HPDE6-E6E7 (cell line): ENCODE data around the gene LRRK2.
"Not testable (repeated sequence)": the region's sequence is repeated elsewhere in the genome, so short reads cannot be mapped to it uniquely, and the experiment has no call there.

Experiments
- DNase-seq: peaks from one replicate; pipeline ENCODE4 v3.0.0; 2011; ENCODE audit warnings: missing footprints; ENCODE audit errors: extremely low spot score

LRRK2 gene

DNA sequence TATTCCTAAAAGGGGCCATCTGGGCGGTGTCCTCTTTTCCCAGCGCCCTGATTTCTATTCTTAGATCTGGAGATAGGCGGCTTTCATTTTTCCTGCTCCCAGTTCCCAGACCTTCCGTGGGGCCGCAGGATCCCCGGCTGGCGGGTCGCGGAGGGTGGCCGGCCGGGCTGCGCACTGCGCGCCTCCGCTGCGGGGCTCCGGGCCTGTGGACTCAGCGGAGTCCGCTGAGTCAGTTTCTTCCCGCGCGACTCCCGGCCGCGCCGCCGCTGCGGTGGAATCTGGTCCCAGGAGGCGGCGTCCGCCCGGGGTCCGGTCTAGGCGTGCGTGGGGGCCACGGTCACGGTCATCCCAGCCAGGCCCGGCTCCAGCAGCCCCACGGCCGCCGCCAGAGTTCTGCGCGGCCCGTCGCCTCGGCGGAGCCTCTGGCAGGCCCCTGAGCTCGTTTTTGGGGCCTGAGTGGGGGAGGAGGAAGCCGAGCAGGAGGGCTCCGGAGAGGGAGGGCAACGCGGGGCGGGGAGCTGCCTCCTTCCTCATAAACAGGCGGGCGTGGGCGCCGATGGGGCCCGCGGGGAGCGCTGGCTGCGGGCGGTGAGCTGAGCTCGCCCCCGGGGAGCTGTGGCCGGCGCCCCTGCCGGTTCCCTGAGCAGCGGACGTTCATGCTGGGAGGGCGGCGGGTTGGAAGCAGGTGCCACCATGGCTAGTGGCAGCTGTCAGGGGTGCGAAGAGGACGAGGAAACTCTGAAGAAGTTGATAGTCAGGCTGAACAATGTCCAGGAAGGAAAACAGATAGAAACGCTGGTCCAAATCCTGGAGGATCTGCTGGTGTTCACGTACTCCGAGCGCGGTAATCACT lies at the start of gene LRRK2:
Gene LRRK2 (plus strand): TSS at position 559 of the 853 bp plus-strand sequence. CDS start 135 bp downstream, at position 694.
- DNase-seq, result no peak

DNA sequence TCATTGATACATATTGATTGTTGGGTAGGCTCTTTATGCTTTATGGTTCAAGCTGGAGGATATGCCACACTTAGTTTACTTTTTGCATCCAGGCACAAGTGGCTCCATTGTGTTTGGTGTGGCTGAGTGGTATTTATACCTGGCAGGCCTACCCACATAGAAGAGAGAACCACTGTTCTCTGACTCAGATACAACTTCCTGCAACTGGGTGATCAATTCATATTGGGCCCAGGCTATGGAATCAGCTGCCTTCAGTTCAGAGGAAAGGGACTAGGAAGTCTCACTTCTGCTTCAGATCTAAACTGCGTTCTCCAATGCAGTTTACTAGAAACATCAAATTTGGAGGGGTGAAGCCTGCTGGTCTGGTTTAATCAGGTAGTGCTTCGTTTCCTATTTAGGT lies 49.8 kb upstream of the LRRK2 start:
- DNase-seq, result no peak

DNA sequence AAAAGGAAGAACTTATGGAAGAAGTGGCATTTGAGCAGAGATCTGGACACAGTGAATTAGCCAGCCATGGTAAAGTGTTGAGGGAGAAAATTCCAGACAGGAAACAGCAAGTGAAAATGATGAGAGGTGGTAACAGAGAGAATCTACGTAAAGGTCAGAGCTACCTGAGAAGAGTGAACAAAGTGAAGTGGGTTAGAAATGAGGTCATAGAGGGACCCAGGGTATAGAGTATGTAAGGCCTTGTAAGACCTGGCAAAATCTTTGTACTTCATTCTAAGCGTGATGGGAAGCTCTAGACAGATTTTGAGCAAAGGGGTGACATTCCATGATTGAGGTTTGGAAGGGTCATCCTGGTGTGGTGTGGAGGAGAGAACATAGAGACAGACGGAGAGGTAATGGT lies 49.3 kb upstream of the LRRK2 start:
- DNase-seq, result no peak

DNA sequence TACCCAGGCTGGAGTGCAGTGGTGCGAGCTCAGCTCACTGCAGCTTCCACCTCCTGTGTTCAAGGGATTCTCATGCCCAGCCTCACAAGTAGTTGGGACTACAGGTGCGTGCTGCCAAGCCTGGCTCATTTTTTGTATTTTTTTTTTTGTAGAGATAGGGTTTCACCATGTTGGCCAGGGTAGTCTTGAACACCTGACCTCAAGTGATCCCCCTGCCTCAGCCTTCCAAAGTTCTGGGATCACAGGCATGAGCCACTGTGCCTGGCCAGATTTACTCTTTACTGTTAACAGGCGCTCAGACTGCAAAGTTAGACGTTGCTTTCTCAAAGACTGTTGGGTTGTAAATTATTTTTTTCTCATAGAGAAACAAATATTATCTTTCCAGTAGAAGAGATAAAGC lies 46.1 kb upstream of the LRRK2 start:
- no peak for DNase-seq

DNA sequence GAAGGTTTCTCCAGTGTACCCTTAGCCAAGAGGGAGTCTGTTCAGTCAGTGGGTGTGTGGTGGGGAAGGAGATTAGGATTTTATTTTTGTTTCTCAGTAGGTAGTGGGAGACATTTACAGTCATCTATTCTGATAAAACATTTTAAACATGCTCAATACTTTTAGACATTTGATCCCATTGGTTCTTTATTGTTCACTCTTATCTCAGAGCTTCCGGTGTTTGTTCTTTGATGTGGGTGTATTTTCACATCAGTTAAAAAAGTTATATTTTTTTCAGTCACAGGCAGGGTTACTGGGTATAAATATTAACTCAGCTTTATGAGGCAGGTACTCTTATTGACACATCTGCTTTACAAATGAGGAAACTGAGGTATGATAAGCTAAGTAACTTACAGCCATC lies 43.3 kb upstream of the LRRK2 start:
- DNase-seq, result no peak

DNA sequence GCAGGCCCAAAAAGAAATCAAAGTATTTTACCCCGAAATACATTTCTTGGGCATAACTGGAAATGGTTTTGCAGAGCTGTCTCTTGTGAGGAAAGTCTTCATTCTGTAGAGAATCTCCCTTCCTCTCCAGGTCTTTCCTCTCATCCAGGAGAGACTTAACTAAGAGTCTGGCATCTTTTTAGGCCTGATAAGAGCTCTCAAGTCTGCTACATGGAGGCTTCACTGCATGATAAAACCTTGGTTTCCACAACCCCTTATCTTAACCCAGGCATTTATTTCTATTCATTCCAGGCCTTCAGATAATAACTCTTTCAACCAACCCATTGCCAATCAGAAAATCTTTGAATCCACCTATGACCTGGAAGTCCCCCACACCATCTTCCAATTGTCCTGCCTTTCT lies 41.1 kb upstream of the LRRK2 start:
- no peak for DNase-seq

DNA sequence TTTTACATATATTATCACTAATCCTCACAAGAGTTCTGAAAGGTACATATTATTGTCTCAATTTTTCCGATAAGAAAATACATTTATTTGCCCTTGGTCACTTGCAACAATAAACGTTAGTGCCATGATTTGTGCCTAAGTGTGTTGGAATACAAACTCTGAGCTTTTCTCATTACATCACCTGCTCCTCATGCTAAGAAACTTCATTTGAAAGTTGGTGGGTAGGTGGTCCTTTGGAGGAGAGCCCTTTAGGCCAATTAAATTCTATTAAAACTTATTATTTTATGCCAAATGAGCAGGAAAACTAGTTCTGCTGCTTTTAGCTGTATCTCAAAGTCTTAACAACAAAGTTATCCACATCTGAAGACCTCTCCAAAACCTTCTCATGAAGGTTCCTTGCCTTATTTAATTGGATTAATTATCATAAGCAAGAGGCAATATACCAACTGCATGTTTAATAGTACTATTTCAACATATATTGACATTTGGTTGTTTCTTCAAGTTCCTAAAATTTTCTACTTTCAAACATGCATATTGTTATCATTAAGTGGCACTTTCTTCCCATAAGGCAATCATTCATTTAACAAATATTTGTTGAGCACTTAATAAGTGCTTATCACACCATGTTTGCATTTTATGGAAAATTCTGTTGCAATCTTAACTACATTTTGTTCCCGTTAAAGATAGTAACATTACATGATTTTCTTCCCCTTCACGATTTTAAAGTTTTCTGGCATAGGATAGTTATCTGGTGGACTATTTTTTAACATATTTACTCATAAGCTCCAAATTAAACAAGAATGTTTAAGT lies 40.1 kb upstream of the LRRK2 start:
- DNase-seq, result no peak

DNA sequence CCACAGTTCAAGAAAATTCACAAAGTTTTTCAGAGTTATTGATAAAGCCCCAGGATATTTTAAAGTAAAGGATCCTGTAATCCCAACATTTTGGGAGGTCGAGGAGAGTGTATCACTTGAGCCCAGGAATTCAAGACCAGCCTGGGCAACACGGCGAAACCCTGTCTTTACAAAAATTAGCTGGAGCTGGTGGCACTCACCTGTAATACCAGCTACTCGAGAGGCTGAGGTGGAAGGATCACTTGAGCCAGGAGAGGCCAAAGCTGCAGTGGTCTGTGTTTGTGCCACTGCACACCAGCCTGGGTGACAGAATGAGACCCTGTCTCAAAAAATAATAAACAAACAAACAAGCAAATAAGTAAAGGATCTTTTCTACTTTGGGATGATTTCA lies 39.5 kb upstream of the LRRK2 start:
- no peak for DNase-seq

DNA sequence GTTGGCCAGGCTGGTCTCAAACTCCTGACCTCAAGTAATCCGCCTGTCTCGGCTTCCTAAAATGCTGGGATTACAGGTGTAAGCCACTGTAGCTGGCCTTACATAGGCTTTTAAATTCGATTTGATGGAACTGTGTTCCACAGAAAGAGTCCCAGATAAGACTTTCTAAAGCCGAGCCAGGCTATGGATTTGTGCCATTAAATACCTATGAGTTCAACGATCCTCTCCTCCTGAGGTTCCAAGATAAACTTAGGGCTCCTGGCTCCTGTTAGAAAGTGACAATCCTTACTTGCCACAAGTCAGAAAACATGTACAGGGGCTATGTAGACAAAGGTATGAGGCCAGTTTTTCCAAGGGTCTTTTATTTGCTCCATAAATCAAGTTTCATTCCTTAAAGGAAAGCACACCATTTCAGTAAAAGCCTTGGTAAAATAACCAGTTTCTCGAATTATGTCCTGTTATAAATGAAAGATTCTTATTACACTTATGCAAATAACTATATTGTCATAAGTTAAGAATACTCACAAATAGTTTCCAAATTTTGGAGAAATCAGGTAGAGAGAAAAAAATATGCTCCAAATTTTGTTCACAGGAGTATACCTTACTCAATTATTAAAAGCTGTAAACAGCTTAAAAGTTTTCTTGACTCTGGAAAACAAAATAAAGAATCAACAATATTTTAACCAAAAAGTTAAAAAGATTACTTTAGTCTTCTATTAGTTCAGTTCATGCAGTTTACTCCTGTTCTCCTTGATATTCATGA lies 36.1 kb upstream of the LRRK2 start:
- no peak for DNase-seq

DNA sequence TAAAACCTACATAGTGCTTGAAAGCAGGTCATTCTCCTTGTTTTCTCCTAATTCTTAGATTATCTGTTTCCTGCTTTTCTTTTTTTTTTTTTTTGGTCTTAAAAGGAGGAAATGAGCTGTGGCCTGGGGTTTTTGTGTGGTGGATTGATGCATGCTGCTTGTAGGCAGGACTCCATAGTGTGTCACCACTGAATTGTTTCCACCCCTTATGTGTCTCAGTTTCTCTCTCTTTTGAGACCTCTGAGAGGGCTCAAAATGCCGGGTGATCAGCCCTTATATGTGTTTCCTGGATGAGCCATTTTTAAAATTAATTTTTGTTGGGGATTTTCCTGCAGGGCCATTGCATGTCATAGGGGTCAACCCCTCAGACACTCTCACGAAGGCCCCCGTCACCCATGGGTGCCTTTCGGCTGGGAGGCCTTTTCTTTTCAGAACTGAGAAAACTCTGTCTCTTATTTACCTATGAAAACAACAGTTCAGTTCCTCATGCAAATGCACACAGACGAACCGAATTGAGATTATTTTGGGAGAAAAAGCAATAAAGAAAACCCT lies 32.0 kb upstream of the LRRK2 start:
- no peak for DNase-seq

DNA sequence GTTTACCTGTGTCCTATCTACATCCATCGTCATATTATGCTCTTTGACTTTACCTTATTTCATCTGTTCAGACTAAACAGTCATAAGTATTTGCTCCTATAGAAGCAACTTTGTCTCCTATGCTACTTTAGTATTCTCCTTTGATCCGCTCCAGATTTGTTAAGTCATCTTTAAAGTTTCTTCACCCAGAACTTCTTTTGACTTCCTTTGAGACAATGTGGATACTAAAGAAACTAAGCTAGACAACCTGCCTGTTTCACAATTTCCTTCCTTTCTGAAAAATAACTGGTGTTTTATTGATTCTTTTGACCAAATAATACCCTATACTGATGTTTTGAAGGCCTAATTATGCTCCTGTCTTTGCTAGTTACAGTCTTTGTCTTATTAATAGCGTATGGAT lies 30.0 kb upstream of the LRRK2 start:
- no peak for DNase-seq

DNA sequence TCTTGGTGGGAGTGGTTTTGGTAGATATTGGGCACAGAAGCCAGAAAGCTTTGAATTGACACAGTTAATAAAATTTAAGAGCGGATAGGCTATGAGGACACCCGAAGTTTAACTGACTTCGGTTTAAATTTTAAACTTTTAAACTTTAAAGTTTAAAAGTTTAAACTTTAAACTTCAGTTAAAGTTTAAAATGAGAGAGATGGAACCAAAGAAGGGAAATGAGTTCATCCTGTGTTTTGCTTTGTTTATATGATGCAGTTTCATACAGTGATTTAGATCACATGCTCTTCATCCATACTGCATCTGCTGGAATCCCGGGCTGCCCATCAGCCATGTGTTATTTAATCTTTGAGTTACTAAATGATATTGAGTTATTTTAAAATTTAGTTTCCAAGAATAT lies 27.2 kb upstream of the LRRK2 start:
- no peak for DNase-seq

DNA sequence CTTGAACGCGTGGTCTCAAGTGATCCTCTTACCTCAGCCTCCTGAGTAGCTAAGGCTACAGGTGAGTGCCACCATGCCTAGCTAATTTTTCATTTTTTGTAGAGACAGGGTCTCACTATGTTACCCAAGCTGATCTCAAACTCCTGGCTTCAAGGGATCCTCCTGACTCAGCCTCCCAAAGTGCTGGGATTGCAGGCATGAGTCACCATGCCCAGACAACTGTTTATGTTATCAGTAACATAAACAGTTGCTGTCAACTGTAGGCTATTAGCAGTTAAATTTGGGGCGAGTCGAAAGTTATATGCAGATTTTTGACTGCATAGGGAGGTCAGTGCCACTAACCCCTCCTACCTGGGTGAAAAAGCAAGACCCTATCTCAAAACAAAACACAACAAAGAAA lies 26.2 kb upstream of the LRRK2 start:
- DNase-seq, result no peak

DNA sequence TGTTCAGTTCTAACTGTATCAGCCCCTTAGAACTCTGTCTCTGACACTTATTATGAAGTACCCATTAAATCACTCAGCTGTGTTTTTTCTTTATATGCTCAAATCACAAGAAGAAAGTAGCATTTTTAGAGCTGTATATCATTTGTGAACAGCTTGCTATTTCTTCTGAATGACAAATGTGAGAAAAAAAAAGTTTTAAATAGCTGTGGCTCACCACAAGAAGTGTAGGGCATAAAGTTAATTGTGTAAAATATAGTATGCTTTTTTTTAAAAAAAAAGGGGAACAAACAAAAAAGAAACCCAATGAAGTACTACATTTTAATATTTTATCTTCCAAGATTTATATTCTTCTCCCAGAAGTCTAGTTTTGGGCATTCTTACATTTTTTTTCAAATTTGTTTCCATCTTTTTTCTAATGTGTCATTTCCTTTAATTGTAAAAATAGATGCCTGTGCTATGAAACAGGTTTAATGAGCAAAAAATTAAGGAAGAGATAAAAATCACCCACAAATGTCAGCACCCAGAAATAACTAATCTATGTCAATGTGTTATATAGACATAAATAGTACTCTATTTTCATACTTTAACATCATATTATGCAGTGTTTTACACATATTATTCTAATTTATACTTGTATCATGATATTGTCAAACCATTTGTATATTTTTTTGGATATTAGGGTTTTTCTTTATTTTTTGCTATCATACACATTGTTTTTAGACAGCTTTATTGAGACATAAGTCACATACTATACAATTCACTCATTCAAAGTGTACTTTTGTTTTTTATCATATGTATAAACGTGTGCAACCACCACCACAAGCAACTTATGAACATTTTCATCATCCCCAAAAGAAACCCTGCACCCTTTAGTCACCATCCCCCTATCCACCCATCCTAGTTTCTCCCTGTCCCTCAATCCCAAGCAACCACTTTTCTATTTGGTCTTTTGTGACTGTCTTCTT lies 22.4 kb upstream of the LRRK2 start:
- DNase-seq, result no peak

DNA sequence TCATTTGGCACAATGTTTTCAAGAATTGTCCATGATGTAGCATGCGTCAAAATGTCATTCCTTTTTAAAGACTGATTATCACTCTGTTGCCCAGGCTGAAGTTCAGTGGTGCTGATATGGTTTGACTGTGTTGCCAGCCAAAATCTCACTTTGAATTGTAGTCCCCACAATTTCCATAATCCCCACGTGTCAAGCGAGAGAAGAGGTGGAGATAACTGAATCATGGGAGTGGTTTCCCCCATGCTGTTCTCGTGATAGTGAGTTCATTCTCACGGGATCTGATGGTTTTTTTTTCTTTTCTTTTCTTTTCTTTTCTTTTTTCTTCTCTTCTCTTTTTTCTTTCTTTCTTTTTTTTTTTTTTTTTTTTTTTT lies 21.8 kb upstream of the LRRK2 start:
- DNase-seq, result no peak

DNA sequence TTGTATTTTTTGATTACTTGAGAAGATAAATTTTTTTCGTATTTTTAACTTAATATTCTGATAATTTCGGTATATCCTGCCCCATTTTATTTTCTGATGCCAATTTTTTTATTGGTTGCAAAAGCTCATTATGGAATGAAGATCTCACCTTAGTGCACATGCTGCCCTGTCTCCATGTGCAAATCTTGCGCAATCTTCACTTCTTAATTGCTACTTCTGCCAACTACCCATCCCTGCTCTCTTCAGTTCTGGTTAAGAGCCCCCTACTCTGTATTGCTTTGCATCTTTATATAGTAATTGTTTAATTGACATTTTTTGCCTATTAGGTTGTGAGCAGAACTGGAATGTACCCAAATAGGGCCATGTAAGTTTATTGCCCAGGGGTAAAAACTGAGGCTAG lies 20.5 kb upstream of the LRRK2 start:
- DNase-seq, result no peak

DNA sequence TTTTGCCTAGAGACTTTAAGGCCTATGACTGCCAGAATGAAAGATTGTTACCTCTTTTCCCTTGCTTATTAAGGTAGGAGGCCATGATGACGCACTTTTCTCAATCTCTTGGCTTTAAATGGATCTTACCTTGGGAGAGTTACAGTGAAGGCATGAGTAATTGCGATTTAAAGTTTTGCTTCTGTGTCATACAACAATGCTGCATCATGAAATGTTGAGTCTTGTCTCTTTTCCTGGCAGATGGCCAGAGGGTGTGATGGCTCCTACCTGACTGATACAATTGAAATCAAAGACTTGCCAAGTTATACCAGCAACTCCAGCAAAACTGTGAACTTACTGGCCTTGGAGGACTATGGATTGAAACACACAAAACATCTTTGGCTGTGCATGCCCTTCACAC lies 17.2 kb upstream of the LRRK2 start:
- DNase-seq, result no peak

DNA sequence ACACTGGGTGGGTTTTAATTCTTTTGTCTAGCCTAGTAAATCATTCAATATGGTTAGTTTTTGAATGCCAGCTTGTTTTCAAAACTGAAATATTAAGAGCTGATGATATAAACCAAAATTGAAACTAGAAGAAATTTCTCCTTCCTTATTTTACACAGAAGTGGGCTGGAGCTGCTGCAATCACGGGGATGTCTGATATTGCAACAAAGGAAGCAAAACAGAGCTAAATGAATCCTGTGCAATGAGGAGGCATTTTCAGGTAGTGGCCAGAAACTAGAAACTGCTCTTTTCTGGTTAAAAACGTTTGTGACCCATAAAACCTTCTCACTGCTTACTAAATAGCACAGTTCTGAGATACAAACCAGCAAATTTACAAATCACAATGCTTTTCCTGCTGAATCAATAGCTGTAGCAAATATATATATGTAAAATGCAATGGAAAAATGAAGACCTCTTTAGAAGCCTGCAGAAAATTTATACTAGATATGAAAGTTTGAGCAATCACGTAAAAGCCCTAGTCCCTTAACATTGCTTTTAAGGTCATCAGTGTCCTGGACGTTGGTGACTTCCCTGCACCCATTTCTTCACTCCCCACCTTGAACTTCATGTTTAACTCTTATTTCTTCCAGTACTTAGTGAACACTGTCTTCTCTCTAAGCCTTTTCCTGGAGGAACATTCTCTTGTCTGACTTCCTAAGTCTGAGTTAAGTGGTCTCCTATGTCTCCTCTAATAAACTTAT lies 15.9 kb upstream of the LRRK2 start:
- DNase-seq, result no peak

DNA sequence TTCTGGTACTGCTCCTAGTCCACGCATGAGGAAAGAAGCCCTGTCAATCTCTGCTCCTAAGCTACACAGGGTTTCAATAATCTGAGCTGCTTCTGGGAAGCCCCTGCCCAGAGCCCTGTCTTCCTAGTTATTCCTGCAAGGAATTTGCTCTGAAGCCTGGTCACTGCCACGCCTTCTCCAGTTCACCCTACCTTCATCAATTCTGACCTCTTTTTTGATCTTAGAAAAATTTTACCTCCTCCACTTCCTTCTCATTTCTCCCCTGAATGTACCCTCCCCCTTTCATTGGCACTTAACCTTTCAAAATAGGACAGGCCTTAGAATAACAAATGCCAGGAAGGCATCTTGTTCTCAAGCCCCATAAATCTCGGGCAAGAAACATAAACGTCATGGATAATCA lies 14.9 kb upstream of the LRRK2 start:
- no peak for DNase-seq

DNA sequence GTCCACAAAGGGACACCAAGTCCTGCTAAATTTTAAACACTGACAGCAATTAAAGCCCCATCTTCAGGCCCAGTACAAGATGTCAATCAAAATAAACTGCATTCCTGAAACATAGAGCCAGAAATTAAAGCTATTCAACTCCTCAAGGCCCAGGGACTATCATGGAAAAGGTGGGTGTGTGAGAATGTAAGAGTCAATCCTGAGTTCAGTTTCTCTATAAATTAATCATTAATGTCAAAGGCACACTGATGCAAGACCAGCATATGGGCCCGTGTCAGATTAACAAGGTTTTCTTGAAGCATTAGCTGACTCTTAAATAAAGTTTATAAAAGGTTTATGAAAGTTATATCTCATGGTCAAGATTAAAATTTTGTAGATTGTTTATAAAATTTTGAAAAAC lies 13.6 kb upstream of the LRRK2 start:
- DNase-seq, result not testable (repeated sequence)
